K562 (cell line): ENCODE data around the gene CYTH4. TPM values are rescaled to one million over a fixed set of nuclear protein-coding genes. Genes with fewer than 3 reads are reported as not detected.
A peak's percentile ranks its signal among the peaks of the same experiment; 100 is the strongest.

Source experiments
- CBFA2T2 ChIP-seq: fragments of 450-650 bp; conservative IDR thresholded peaks from 2 replicates; pipeline ENCODE4 v1.6.1; 2017; ENCODE audit warnings: mild to moderate bottlenecking
- DIDO1 ChIP-seq: fragments of 450-650 bp; IDR thresholded peaks from 2 replicates; pipeline ENCODE4 v1.6.1; 2016; ENCODE audit warnings: low read depth, missing biosample characterization, missing genetic modification characterization
- HNRNPL ChIP-seq: fragments of 200-400 bp; formaldehyde crosslinking; IDR thresholded peaks from 2 replicates; pipeline ENCODE4 v1.6.1; 2017; ENCODE audit warnings: low read depth, mild to moderate bottlenecking, low read length
- MYC ChIP-seq, 2 experiments: fragments of 250-450 bp in 1 of 2; sonication (Bioruptor Pico) in 1 of 2; IDR thresholded peaks; 2 replicates each; pipeline versions ENCODE4 v1.5.1 to v1.6.1; 2012 to 2021; ENCODE audit warnings: low read depth in 2 of 2, borderline replicate concordance in 1 of 2, improper control_type of control experiment in 1 of 2, low read length in 1 of 2, mild to moderate bottlenecking in 1 of 2, moderate library complexity in 1 of 2
- NONO ChIP-seq, 2 experiments: fragments of 200-400 bp in 1 of 2; fragments of 450-650 bp in 1 of 2; formaldehyde crosslinking in 1 of 2; IDR thresholded peaks; 2 replicates each; pipeline ENCODE4 v1.6.1; 2017; ENCODE audit warnings: low read depth in 2 of 2, mild to moderate bottlenecking in 2 of 2, moderate library complexity in 2 of 2, low read length in 1 of 2
- POLR2B ChIP-seq: fragments of 450-650 bp; IDR thresholded peaks from 2 replicates; pipeline ENCODE4 v1.6.1; 2018; ENCODE audit warnings: low read depth; ENCODE audit not compliant: partially characterized antibody
- PRMT5 ChIP-seq: sonication (generic); formaldehyde crosslinking; IDR thresholded peaks from 2 replicates; pipeline ENCODE4 v1.5.0; 2020; ENCODE audit warnings: missing genetic modification reagents
- SMARCB1 ChIP-seq: IDR thresholded peaks from 2 replicates; pipeline ENCODE4 v1.6.1; 2011; ENCODE audit warnings: improper control_type of control experiment, low read depth; ENCODE audit not compliant: insufficient read length
- SOX6 ChIP-seq: fragments of 450-650 bp; IDR thresholded peaks from 2 replicates; pipeline ENCODE4 v1.6.1; 2014; ENCODE audit warnings: mild to moderate bottlenecking
- SRSF3 ChIP-seq: fragments of 200-400 bp; formaldehyde crosslinking; IDR thresholded peaks from 2 replicates; pipeline ENCODE4 v1.6.1; 2016; ENCODE audit warnings: mild to moderate bottlenecking, low read length, moderate library complexity; ENCODE audit not compliant: insufficient read depth
- UBTF ChIP-seq, 2 experiments: IDR thresholded peaks; 2 replicates each; pipeline ENCODE4 v1.6.1; 2012; ENCODE audit warnings: improper control_type of control experiment in 2 of 2, low read depth in 2 of 2, low read length in 2 of 2, borderline replicate concordance in 1 of 2
- YBX1 ChIP-seq: fragments of 450-650 bp; IDR thresholded peaks from 2 replicates; pipeline ENCODE4 v1.7.1; 2016; ENCODE audit warnings: mild to moderate bottlenecking
- ZNF143 ChIP-seq: sonication (generic); formaldehyde crosslinking; IDR thresholded peaks from 2 replicates; pipeline ENCODE4 v1.9.0; 2022; ENCODE audit warnings: mild to moderate bottlenecking, missing genetic modification reagents
- ZNF23 ChIP-seq: fragments of 250-450 bp; sonication (Bioruptor Pico); IDR thresholded peaks from 2 replicates; pipeline ENCODE4 v1.4.0; 2020; ENCODE audit warnings: mild to moderate bottlenecking
- ZNF253 ChIP-seq: fragments of 250-450 bp; sonication (Bioruptor Pico); conservative IDR thresholded peaks from 2 replicates; pipeline ENCODE4 v1.6.1; 2021; ENCODE audit warnings: mild to moderate bottlenecking
- ZNF445 ChIP-seq: fragments of 250-450 bp; sonication (Bioruptor Pico); IDR thresholded peaks from 2 replicates; pipeline ENCODE4 v1.4.0; 2020; ENCODE audit warnings: low read depth, mild to moderate bottlenecking, moderate library complexity
- ZNF780A ChIP-seq: fragments of 250-450 bp; sonication (Bioruptor Pico); IDR thresholded peaks from 2 replicates; pipeline ENCODE4 v1.5.0; 2021; ENCODE audit warnings: mild to moderate bottlenecking
- polyA plus RNA-seq, 8 experiments: library from polyadenylated mRNA; depleted of rRNA in 4 of 8; stranded (reverse) in 5 of 8; unstranded in 3 of 8; fragments of >200 nt; fragmentation: Nextera tagmentation in 2 of 8; fragmentation: Illumina TruSeq in 1 of 8; extraction: Ambion mirVana in 2 of 8; extraction: Trizol in 1 of 8; gene quantifications; 2 replicates each; pipeline versions ENCODE4 v1.2.1 to v1.2.3, GENCODE V29; 2011 to 2014; ENCODE audit warnings: inconsistent platforms in 1 of 8, missing spikeins in 1 of 8
- total RNA-seq, 7 experiments: library from RNA; depleted of rRNA in 6 of 7; stranded (reverse); fragments of >200 nt in 6 of 7; fragmentation: Illumina TruSeq in 2 of 7; extraction: Trizol in 2 of 7; gene quantifications; 2 replicates each; pipeline versions ENCODE4 v1.2.1 to v1.2.3, GENCODE V29; 2011 to 2021; ENCODE audit warnings: low replicate concordance in 1 of 7
- TF ChIP-seq, protein P1 (sequence below), 2 experiments: fragments of 450-650 bp in 1 of 2; sonication (generic) in 1 of 2; formaldehyde crosslinking in 1 of 2; IDR thresholded peaks; 2 replicates each; pipeline versions ENCODE4 v1.7.1 to v1.9.0; 2016 to 2022; ENCODE audit warnings: inconsistent platforms in 1 of 2, mild to moderate bottlenecking in 1 of 2, missing genetic modification reagents in 1 of 2

Gene CYTH4
- total and polyA plus RNA-seq, 9 of the 15 experiments (the other 6 are each of a cell fraction or from before 2014, with no cell fraction given), result 0.03 to 2.0 (median 0.61) TPM; not detected in 1

DNA sequence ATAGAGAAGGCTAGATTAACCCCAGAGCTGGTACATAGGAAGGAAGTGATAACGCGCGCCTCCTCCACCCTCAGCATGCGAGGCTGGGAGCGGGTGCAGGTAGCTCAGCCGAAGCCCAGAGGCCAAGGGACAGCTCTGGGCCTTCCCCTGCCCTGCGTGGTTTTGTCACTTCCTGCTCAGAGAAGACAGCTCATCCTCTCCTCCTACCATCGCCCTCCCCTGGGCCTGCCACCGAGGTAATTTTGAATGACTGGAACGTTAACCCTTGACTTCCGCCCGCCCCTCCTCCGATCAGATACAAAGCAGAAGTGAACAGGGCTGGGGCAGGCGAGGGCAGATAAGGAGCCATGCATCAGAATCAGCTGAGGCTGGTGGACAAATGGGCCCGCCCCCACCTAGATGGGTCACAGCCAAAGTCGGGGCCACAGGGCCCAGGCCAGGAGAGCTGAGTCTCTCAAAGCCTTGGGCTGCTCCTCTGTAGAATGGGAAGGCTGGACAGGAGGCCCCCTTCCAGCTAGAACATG is 39.9 kb upstream of the CYTH4 start (continued):
- TF ChIP-seq, protein P1, sequence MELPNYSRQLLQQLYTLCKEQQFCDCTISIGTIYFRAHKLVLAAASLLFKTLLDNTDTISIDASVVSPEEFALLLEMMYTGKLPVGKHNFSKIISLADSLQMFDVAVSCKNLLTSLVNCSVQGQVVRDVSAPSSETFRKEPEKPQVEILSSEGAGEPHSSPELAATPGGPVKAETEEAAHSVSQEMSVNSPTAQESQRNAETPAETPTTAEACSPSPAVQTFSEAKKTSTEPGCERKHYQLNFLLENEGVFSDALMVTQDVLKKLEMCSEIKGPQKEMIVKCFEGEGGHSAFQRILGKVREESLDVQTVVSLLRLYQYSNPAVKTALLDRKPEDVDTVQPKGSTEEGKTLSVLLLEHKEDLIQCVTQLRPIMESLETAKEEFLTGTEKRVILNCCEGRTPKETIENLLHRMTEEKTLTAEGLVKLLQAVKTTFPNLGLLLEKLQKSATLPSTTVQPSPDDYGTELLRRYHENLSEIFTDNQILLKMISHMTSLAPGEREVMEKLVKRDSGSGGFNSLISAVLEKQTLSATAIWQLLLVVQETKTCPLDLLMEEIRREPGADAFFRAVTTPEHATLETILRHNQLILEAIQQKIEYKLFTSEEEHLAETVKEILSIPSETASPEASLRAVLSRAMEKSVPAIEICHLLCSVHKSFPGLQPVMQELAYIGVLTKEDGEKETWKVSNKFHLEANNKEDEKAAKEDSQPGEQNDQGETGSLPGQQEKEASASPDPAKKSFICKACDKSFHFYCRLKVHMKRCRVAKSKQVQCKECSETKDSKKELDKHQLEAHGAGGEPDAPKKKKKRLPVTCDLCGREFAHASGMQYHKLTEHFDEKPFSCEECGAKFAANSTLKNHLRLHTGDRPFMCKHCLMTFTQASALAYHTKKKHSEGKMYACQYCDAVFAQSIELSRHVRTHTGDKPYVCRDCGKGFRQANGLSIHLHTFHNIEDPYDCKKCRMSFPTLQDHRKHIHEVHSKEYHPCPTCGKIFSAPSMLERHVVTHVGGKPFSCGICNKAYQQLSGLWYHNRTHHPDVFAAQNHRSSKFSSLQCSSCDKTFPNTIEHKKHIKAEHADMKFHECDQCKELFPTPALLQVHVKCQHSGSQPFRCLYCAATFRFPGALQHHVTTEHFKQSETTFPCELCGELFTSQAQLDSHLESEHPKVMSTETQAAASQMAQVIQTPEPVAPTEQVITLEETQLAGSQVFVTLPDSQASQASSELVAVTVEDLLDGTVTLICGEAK (IDR thresholded peaks at IDR 0.05), result peak; percentile 75
- TF ChIP-seq, protein P1 (CRISPR knock-in tag; IDR thresholded peaks at IDR 0.05), result no peak
- TF ChIP-seq NONO (IDR thresholded peaks at IDR 0.05; ENCODE audit: low read depth in 2 of 2, low read length in 1 of 2) (no peak), SRSF3 (no peak), ZNF445 (no peak), YBX1 (no peak), ZNF253 (CRISPR knock-in tag) (no peak), HNRNPL (no peak), DIDO1 (no peak), CBFA2T2 (peak; percentile 89), ZNF780A (CRISPR knock-in tag) (no peak), SMARCB1 (no peak), SOX6 (peak; percentile 89), ZNF143 (no peak), MYC (IDR thresholded peaks at IDR 0.05; ENCODE audit: low read depth, low read length) (peak; percentile 83), MYC (CRISPR knock-in tag; IDR thresholded peaks at IDR 0.05; ENCODE audit: borderline replicate concordance, low read depth) (no peak), POLR2B (peak; percentile 44), ZNF23 (CRISPR knock-in tag) (no peak), UBTF (IDR thresholded peaks at IDR 0.05; ENCODE audit: borderline replicate concordance in 1 of 2, low read depth in 2 of 2, low read length in 2 of 2) (peak in 1 of 2 experiments; percentile 70; a peak in 2 of 4 replicates), PRMT5 (CRISPR knock-in tag) (no peak)
